GM18507 (cell line): ENCODE data around the gene POLR1A.
"Not testable (repeated sequence)": the region's sequence is repeated elsewhere in the genome, so short reads cannot be mapped to it uniquely, and the experiment has no call there.

Source experiments
- DNase-seq: peaks from one replicate; pipeline ENCODE4 v3.0.0; 2011; ENCODE audit warnings: low read depth; ENCODE audit not compliant: insufficient read length; ENCODE audit errors: extremely low spot score
- FAIRE-seq: peaks from 2 replicates; lab custom pipeline; 2011; peaks lifted over from hg19 to GRCh38; lab: Jason Lieb, UNC

Gene POLR1A

GRCh38 chr2:85992053-85992452 is 113.6 kb downstream of the POLR1A start:
- not testable (repeated sequence) for DNase-seq, FAIRE-seq

- no peak for FAIRE-seq
- no peak for DNase-seq
Measured at GRCh38 chr2:85990084-85990483, 115.6 kb downstream of the POLR1A start.

DNA sequence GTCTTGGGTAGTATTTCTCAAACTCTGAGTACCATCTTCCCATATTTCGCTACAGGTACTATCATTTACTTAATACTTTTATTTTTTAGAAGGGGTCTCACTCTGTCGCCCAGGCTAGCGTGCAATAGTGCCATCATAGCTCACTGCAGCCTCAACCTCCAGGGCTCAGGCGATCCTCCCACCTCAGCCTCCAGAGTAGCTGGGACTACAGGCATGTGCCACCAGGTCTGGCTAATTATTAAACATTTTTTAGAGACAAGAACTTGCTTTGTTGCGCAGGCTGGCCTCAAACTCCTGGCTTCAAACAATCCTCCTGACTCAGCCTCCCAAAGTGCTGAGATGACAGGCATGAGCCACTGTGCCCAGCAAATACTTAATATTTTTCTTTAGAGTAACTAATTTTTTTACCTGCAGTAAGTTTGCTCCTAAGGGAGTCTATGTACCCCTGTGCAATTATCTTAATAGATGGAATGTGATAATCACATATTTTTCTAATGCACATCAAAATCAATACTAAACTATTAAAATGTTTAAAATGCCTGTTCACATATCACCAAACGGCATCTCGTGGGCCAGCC is 116.3 kb downstream of the POLR1A start:
- no peak for FAIRE-seq

GRCh38 chr2:85988914-85989270 is 116.8 kb downstream of the POLR1A start:
- FAIRE-seq: no peak
- no peak for DNase-seq

More for the DNA sequence above, 116.3 kb downstream of the POLR1A start:
- DNase-seq: no peak

DNA sequence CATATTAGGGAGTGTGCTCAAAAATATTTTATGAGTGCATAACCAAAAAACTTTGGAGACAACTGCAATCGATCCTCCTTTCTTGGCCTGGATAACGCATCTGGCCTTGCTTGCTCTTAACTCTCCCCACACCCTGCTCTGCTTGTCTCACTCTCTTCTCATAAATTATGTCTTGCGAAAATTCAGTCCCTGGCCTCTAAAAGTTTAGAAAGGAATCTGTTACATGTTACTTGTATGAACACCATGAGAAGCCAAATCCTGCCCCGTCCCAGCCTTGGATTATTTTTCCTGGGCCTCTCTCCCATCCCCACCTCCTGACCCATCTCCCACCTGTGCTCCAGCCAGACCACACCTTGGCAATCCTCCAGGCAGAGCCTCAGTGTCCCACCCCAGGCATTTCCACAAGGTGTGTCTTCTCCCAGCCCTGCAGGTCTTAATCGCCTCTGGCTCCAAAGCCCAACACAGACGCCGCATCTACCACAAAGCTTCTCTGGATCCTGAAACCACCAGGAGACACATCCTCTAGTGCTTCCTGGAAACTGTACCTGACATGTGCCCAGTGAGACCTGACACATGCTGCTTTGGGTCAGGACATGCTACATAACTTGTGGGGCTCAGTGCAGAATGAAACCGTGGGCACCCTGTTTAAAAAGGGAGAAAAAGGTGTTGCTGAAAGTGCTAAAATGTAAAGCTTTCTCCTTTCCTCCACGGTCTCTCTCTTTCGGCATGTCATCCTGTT is 117.3 kb downstream of the POLR1A start:
- no peak for DNase-seq
- no peak for FAIRE-seq

- FAIRE-seq (no peak), DNase-seq (no peak)
Measured at GRCh38 chr2:85987266-85988174, 118.2 kb downstream of the POLR1A start.

DNA sequence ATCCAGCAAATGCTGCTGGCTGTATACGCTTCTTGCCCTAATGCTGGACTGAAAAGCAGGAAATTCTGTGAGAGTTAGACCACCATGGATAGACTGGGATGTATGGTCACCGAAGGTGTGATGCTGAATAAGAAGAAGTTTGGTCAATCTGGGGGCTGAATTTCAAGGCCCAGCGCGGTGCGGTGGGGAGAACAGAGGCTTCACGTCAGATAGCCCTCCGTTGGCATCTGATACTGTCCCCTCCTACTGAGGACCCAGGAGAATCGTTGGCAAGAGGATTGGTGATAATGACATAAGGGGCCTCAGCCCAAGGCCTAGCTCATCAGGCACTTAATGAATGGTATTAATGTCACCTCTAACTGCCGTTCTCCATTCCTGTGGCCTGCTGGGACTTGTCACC is 119.6 kb downstream of the POLR1A start:
- no peak for FAIRE-seq
- DNase-seq: no peak

- FAIRE-seq: no peak
- no peak for DNase-seq
Measured at GRCh38 chr2:85984788-85985187, 120.9 kb downstream of the POLR1A start.

DNA sequence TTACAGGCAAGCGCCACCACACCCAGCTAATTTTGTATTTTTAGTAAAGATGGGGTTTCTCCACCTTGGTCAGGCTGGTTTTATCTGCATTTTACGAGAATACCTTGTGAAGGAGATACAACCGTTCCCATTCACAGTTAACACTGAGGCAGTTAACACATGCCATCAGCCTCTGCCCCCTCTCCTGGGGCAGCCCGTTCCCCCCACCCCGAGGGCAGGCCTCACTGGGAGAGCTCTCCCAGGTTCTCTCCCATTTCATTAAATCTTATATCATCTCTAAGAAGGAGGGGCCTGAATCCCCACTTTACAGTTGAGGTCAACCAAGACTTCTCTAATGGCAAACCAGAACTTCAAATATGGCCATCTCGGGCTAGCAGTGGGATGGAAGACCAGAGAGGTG is 121.9 kb downstream of the POLR1A start:
- DNase-seq: no peak
- no peak for FAIRE-seq

DNA sequence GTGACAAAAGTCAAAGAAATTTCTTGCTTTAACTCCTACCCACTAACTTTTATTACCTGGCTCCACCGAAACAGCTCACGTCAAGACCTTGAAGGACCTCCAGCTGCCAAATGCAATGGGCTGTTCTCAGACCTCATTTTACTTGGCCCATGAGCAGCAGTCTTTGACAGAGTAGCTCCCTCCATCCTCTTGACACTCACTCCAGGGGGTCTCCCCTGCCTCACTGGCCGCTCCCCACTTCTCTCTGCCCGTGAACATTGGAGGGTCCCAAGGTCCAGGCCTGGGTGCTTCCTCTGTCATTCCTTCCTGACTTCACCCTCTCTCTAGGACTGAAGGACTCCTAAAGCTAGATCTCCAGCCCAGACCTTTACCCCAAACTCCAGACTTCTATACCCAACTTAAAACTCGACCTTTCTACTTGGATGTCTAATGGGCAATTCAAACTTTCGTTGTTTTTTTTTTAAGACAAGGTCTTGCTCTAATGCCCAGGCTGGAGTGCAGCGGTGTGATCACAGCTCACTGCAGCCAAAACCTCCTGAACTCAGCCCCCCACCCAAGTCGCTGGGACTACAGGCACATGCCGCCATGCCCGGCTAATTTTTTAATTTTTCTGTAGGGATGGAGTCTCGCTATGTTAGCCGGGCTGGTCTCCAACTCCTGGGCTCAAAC is 124.0 kb downstream of the POLR1A start:
- FAIRE-seq (no peak), DNase-seq (no peak)

DNA sequence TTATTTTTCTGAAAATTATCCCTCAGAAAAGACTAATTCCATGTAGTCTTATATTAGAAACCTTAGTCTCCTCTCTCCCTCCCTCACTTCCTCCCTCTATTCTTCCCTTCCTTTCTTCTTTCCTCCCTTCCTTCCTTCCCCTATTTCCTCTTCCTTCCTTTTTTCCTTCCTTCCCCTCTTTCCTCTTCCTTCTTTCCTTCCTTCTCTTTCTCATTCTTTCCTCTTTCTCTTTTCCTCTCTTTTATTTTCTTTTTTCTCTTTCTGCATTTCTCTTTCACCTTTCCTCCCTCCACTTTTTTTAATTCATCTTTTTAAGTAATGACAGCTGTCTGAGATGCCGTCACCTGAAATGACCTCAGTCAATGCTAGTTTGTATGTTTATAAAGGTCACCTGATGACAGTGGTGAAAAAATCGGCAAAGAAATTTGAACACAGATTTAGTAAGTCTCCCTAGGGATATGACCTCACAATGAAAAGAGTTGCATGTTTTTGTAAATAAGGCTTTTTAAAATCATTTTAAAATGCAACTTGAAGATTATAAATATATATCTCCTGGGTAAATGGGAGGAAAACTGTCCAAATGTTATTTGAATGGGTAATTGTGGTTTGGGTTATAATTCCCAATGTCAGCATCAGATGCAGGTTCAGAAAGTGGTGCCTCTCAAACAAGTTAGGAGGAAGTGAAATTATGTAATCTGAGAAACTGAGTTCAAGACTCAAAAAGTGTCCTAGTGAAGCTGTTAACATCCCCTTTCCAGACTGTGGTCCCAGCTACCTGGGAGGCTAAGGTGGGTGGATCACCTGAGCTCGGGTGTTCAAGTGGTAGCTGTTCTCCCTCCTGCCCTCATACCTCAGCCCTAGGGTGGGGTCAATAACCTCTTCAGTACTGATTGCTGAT is 126.6 kb downstream of the POLR1A start:
- FAIRE-seq (peak; percentile 12), DNase-seq (no peak)

GRCh38 chr2:85976106-85976920 is 129.4 kb downstream of the POLR1A start:
- DNase-seq (no peak), FAIRE-seq (no peak)

- DNase-seq (no peak), FAIRE-seq (no peak)
Measured at GRCh38 chr2:85975581-85975980, 130.1 kb downstream of the POLR1A start.

DNA sequence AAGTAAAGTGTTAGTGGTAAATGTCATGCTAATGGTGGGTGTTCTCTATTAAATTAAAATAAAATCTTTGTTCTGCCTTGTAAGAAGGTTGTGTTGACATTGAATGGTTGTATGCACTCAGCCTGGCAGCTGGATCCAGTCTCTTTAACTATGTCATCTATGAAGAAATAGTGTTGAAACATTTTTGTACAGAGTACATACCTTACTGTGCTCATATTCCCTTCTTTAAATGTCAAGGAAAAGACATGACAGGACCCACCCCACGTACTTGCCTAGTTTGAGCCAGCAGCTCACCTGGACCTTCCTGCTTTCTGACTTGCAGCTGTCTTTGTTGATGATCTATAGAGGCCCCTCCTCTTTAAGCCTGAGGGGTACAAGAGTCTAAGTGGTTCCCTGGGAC is 131.3 kb downstream of the POLR1A start:
- DNase-seq (no peak), FAIRE-seq (no peak)

DNA sequence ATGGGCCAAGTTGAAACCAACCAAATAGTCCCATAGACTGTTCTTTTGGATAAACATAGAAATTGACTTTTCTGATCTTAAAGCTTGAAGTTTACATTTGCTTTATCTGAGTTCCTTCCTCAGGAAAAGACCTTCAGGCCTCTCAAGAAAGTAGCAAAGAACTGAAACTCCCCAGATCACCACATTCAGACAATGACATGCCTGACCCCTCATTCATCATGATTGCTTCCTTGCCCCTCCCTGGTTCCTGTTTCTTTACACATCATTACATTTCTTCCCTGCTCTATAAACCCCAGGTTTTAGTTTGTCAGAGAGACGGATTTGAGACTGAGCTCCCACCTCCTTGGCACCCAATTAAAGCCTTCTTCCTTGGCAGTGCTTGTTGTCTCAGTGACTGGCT is 133.3 kb downstream of the POLR1A start:
- FAIRE-seq (no peak), DNase-seq (no peak)

GRCh38 chr2:85971366-85971765 is 134.3 kb downstream of the POLR1A start:
- DNase-seq (no peak), FAIRE-seq (no peak)
